ENCODE results near the gene APBA1.

Gene APBA1

GRCh38 chr9:69671879-69672595 lies at the start of gene APBA1:
TSS of gene APBA1 (minus strand) at chr9:69672371.
- DNase-seq = no peak

DNA sequence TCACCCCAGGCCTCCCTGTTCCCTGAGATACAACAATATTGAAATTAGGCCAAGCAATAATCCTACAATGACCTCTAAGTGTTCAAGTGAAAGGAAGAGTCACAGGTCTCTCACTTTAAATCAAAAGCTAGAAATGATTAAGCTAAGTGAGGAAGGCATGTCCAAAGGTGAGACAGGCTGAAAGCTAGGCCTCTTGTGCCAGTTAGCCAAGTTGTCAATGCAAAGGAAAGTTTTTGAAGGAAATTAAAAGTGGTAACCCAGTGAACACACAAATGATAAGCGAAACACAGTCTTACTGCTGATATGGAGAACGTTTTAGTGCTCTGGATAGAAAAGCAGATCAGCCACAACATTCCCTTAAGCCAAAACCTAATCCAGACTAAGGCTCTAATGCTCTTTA lies 47.8 kb upstream of the APBA1 start:
- no peak for DNase-seq

DNA sequence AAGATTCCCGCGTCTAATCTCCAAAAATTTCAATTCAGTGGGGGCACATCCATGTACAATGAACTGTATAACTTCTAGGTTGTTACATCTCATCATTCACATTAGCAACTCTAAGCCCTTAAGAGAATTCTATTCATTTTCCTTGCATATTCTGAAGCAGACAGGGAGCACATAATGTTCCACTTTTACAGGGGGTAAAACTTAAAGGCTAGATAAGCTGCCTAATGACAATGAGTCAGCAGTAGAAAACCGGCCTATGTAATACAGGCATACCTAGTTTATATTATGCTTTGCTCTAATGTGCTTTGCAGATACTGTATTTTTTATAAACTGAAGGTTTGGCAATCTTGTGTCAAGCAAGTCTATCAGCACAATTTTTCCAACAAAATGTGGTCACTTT lies 47.2 kb upstream of the APBA1 start:
- no peak for DNase-seq

DNA sequence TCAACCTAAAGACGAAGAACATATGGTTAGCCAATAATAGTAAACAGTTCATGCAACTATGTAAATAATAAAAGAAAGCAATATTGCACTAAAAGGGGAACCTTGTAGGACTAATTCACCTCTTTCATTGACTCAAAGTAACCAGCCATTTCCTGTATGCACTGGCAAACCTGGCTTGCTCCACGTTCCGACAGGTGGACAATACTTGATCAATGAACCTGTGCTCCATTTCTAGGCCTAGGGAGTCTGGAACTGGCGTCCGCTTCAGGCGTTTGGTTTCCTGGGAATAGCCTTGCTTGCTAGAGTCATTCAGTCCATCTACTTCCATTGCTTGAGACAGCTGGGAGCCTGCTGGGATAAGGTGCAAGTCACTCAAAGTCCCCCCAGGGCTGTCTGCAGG lies 46.0 kb upstream of the APBA1 start:
- DNase-seq = no peak

- DNase-seq = no peak
These were observed 43.7 kb upstream of the APBA1 start for GRCh38 chr9:69715825-69716224.

DNA sequence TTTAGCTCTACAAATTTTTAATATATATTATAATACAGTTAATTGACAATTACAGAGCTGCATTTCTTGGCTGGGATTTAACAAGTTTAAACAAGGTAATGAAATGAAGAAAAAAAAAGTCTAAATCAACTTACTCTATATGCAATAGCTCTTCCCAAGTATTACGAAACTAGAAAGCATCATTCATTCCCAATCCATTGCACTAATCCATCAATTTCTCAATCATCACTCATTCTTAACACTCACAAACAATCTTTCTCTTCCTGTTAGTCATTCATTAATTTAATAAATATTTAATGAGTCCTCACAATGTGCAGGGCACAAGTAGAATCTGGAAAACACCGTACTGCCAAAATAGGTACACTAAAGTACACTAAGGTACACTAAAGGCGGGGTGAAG lies 42.9 kb upstream of the APBA1 start:
- no peak for DNase-seq

DNA sequence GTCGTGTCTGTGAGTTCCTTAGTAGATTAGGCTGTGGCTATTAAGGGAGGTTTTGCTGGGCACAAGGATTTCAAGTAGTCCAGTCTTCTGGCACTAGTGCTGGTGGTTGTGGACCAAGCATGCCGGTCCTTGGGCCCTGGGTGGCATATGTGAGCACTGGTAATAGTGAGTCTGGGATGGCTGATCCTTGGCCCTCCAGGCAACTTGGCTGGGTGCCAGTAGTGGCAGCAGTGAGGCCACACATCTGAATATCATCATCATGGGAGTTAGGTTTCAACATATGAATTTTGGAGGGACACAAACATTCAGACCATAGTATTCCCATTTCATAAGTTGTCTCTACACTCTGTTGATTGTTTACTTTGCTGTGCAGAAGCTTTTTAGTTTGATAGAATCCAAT lies 25.3 kb upstream of the APBA1 start:
- DNase-seq = no peak

DNA sequence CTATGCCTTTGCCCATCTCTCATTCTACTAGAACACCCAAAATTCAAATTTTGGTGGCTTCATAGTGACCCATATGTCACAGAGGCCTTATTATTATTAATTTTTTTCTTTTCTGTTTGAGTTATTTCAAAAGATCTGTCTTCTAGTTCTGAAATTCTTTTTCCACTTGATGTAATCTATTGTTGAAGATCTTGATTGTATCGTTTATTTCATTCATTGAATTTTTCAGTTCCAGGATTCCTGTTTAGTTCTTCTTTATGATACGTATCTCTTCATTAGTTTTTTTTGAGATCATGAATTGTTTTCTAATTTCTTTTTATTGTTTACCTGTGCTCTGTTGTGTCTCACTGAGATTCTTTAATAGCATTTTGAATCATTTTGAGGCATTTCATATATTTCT lies 24.6 kb upstream of the APBA1 start:
- DNase-seq = no peak

DNA sequence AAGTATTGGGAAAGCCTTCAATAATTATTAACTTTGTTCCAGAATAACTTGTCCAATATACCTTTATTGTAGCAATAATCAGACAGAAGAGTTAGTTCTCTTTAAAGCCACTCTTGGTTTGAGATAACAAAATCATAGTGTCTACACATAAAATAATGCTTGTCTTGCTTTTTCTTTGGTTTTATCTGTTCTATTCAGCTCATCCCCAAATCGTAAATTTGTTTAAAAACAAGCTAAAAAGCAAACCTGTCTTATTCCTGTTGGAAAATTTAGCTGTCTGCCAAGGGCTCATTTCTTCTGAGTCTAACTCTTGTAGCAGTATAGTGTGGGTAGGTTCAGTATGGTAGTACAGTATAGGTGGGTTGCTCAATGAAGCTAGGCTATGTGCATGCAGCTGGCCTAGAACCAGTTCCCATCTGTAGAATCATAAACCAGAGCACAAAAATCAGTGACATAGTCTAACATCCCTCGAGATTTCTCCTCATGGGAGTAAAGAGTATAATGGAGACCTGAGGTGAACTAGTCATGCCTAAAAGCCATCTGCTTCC lies 17.9 kb upstream of the APBA1 start:
- no peak for DNase-seq

- no peak for DNase-seq
These were observed 11.8 kb upstream of the APBA1 start for GRCh38 chr9:69683927-69684326.

- no peak for DNase-seq
These were observed 6.8 kb upstream of the APBA1 start for GRCh38 chr9:69678843-69679538.

GRCh38 chr9:69677931-69678330 lies 5.8 kb upstream of the APBA1 start:
- no peak for DNase-seq

DNA sequence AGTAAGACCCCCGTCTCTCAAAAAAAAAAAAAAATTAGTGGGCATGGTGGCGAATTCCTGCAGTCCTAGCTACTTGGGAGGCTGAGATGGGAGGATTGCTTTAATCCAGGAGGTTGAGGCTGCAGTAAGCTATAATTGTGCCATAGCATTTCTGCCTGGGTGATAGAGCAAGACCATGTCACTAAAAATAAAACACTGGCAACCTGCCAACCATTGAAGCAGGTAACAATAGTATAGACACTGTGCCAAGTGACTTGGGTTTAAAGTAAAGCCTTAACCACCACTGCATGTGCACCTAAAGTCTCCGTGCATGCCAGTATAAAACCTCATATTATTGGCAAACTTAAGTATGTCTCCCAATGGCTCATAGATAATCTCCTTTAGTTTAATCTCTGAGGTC lies 3.4 kb upstream of the APBA1 start:
- no peak for DNase-seq

DNA sequence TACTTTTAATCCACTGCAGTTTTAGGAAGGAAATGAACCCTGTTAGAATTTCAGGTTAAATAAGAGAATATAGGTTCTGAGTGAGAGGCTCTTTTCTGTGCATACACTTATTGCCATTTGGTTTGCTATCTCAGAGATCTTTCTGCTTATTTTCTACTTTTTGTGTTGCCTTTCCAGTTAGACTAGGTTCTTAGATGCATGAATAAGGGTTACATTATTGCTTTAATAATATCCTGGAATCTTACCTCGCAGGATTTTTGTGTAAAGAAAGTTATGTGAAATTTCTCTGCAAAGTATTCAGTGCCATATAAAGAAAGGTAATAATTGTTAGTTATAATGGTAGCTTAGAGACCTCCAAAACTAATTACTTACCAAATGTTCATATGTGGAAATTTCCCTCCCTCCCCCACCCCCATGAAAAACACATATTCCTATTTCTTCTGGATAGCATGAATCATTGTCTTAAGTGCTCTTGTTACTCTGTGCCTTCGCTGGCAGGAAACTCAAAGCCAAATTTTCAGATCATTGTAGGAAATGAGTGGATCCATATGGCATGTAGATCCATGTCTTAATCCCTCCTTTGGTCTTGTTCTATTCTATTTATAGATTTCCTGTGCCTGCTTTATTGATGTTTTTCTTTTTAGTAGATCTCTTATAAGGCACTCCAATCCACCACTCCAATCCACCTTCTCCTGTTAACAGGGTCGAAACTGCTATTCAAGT lies 2.7 kb upstream of the APBA1 start:
- DNase-seq = no peak

DNA sequence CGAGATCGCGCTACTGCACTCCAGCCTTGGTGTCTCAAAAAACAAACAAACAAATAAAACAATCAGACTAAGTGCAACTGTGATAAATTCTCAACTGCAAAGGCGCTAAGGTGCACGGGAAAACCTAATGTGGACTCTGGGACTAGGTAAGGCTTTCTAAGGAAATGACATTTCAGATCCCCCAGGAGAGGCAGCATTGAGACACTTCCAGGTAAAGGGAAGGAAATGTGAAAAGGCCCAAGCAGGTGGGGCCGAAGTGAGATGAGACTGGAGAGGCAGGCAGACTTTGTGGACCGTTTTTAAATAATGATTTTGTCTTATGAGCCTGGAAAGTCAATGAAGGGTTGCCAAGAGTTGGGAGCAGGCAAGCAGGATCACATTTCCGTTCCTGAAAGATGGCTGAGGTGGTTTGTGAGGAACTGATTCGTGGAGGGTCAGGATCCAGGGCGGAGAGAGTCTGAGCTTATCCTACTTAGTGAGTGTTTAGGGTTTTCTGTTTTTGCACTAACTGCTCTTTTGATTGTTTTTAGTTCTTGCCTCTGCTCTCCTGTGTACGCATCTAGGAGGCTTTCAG lies 2.0 kb upstream of the APBA1 start:
- DNase-seq = no peak

GRCh38 chr9:69673311-69673640 lies 1.1 kb upstream of the APBA1 start:
- DNase-seq = no peak

- DNase-seq = peak; percentile 75
These were observed 582 bp upstream of the APBA1 start for GRCh38 chr9:69672596-69673310.

DNA sequence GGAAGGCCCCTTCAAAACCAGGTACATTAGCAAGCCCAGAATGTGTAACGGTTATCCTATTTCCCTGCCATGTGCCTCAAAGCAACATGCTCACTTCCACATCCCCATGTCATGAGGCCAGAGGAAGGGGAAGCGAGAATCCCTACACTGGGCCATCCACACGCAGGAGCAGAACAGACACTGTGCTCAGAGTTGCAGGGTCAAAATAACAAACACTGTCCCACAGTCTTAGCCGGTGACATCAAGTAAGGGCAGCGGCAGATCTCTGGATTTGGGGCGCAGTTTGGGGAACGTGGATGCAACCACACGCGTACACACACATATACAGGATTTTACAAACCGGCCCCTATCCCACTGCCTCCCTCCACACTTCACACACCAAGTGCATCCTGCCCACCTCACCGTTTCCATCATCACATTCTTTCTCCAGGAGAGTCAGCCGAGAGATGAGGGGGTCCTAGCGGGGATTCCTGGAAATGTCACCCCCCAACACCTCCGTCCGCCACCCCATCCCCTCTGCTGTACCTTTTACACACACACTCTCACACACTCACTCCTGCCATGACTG lies 776 bp downstream of the APBA1 start:
- no peak for DNase-seq

DNA sequence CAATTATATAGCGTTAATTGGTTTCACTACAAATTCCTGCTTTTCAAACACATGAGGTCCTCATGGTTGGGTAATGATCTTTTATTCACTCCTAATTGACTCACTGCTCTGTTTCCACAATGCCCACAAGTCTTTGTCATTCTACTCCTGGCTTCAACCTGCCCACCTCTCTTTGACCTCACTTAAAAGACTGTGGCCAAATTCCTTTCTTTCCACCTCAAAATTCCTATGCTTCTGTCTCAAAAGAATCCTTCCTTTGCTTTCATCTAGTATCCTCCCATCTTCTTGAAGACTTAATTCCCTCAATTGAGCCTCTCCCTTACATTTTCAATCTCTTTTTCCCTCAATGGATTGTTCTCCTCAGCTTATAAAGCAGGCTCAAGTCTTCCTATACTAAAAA lies 4.9 kb downstream of the APBA1 start:
- DNase-seq = peak; percentile 41

DNA sequence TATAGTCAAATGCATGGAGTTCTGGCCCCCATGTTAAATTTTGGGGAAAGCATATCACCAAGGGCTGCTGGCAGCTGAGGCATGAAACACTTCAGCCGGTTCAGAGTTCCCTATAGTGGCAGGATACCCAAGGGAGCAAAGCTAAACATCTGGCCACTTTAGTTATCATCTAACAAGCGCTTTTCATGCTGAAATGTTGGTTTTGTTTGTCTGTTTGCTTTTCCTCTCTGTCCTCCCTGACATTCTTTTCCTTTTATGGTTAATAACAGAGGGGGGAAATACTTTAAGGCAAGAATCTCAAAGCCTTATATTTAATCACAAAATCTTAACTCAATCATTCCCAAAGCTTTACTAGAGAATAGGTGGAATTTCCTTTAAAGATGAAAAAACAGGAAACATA lies 11.9 kb downstream of the APBA1 start:
- DNase-seq = no peak

DNA sequence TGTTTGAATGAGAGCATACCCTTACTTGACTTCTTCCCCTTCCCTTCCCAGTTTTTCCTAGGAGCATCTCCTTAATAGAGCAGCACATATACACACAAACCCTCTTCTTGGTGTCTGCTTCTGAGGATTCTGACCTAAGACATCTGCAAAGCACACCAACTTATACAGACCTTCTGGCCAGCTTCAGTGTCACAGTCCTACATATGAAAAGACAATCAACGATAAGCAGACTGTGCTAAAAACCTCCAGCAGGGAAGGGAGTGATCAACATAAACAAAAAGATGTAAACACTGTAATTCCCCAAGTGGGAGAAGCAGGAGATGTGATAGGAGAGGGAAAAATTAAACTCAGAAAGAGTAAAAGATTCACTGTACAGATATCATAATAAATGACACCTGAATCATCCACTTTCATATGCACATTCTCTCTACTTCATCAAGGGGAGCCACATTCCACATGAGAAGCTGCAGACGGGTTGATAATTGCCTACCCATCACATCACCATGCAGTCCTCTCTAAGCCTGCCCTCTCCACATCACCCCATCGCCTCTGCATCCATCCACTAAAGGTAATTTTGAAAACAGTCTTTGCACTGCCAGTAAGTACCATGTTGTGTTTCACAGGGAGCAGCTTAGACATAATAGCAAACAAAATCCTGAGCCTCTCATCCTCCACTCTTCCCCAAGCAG lies 13.0 kb downstream of the APBA1 start:
- peak; percentile 47 for DNase-seq

GRCh38 chr9:69657269-69657668 lies 14.9 kb downstream of the APBA1 start:
- peak; percentile 52 for DNase-seq

Data from kidney glomerular epithelial cell (primary cell).